ENCODE measurements around the gene VSIG8. TPM values are rescaled to one million over a fixed set of nuclear protein-coding genes. Genes with fewer than 3 reads are reported as not detected.

Gene VSIG8
- total and polyA plus RNA-seq, 8 donors, result 0.30 to 2.5 TPM; not detected in 6

DNA sequence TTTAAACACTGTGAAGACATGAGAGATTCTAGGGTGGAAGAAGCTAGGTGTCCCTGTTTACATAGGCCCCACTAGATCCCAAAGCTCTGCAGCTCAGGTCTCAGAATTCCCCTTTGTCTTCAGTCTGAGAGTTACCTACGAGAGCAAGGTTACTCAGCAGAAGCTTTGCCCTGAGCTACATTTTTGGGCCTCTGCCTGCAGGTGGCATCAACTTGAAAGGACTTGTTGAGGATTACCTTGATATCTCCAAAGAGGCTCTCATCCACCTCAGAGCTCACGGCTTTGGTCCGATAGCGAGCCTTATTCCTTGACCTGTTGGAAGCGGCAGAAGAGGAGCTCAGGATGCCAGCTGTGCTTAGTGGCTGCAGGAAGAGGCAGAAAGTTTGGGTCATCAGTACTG, 30.5 kb upstream of the VSIG8 start:
- Histone ChIP-seq H3K27me3 (no peaks in the 10 kb centered on the region), H3K4me1 (peaks cover 14 to 48% (median 18%) of the 10 kb centered on the region in 4 donors), H3K9me3 (no peaks in the 10 kb centered on the region), H3K36me3 (no peaks in the 10 kb centered on the region), H3K4me3 (no peak overlapping the region), H3K27ac (no peak overlapping the region)
- intact Hi-C loops (cut with DNase I; ENCODE audit: low total_unique reads), result loop anchor here (5.0 kb wide), 1 partner anchor 96 kb away; no protein-coding TSS in a partner anchor
- WGBS, 5 donors, result 69 to 86% (median 71%) methylated on average over 5 of the region's 5 CpGs
- no peak for TF ChIP-seq POLR2AphosphoS5 (IDR thresholded peaks at IDR 0.05)
- DNase-seq, result no peak

DNA sequence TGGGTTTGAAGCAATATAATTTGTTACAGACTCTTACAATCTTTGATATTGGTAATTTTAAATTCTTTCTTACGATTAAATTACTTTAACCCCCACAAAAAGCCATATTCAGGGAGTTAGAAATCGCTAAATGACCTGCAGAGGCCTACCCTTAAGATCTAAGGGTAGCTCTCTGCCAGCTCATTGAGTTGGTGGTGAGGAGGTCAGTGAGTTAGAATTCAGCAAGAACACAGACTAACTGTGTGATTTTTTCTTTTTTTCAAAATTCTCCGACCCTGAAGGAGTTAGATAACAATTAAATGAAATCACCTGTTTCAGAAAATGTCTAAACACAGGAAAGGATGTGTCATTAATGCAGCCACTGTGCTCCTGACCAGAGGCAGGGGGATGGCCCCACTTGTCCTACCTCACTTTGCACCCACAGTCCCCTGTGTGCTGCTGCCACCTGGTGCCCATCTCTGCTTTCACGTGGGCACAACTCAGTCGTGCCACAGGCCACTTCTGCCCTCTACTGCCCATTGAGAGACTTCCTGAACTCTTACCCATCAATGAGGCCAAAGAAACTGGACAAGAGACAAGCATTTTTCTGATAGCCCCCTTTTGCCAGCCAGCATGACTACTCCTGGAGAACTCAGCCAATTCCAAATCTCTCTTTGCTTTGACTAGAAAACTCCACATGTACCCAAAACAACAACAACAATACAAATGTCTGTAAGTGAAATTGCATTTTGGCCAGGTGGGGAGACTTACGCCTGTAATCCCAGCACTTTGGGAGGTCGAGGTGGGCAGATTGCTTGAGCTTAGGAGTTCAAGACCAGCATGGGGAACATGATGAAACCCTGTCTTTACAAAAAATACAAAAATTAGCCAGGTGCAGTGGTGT, 29.1 kb upstream of the VSIG8 start:
- peak; percentile 87 to 95 for DNase-seq
- H3K27me3 ChIP-seq, result no peaks in the 10 kb centered on the region
- WGBS, 5 donors, result 42 to 48% (median 43%) methylated on average over 7 of the region's 7 CpGs
- H3K36me3 ChIP-seq, result no peaks in the 10 kb centered on the region
- no peak overlapping the region for H3K4me3 ChIP-seq
- H3K27ac ChIP-seq, result no peak overlapping the region
- H3K4me1 ChIP-seq, result peaks cover 13 to 41% (median 14%) of the 10 kb centered on the region in 4 donors
- no peak for TF ChIP-seq EP300 (IDR thresholded peaks at IDR 0.05)
- TF ChIP-seq POLR2A (IDR thresholded peaks at IDR 0.05), result no peak
- peak in 6 of 7 experiments; percentile 85 to 100 (median 92) for TF ChIP-seq CTCF (IDR thresholded peaks at IDR 0.05)
- TF ChIP-seq POLR2AphosphoS5 (IDR thresholded peaks at IDR 0.05), result peak in 2 of 3 donors; percentile 49 to 73
- intact Hi-C loops (cut with DNase I; ENCODE audit: low total_unique reads), result loop anchor here (5.0 kb wide), 1 partner anchor 94 kb away; no protein-coding TSS in a partner anchor
- no peaks in the 10 kb centered on the region for H3K9me3 ChIP-seq

- Histone ChIP-seq H3K27ac (peak overlapping the region; percentile 7 to 75 (median 46)), H3K4me3 (no peak overlapping the region), H3K9me3 (no peaks in the 10 kb centered on the region), H3K36me3 (no peaks in the 10 kb centered on the region), H3K27me3 (no peaks in the 10 kb centered on the region), H3K4me1 (peaks cover 2 to 36% (median 8%) of the 10 kb centered on the region in 4 donors)
- WGBS, 5 donors, result 82 to 87% (median 83%) methylated on average over 8 of the region's 8 CpGs
- TF ChIP-seq EP300 (IDR thresholded peaks at IDR 0.05) (no peak), POLR2A (IDR thresholded peaks at IDR 0.05) (no peak), CTCF (IDR thresholded peaks at IDR 0.05) (no peak), POLR2AphosphoS5 (IDR thresholded peaks at IDR 0.05) (no peak)
- DNase-seq, result no peak
- intact Hi-C loops (cut with DNase I; ENCODE audit: low total_unique reads), result loop anchor here (5.0 kb wide), 1 partner anchor 93 kb away; no protein-coding TSS in a partner anchor
Measured at GRCh38 chr1:159890390-159890789, 27.9 kb upstream of the VSIG8 start.

GRCh38 chr1:159889821-159890252, 27.4 kb upstream of the VSIG8 start:
- H3K27ac ChIP-seq, result peak overlapping the region in 4 of 5 donors; percentile 46 to 75 (median 50)
- peak in 1 of 2 donors; percentile 81 for DNase-seq
- 22 to 64% (median 38%) methylated on average over 2 of the region's 2 CpGs for WGBS, 5 donors
- no peaks in the 10 kb centered on the region for H3K36me3 ChIP-seq
- TF ChIP-seq CTCF (IDR thresholded peaks at IDR 0.05), result no peak
- TF ChIP-seq POLR2AphosphoS5 (IDR thresholded peaks at IDR 0.05), result peak; percentile 13 to 51 (median 24)
- TF ChIP-seq EP300 (IDR thresholded peaks at IDR 0.05), result no peak
- no peak for TF ChIP-seq POLR2A (IDR thresholded peaks at IDR 0.05)
- H3K4me1 ChIP-seq, result peaks cover 0 to 36% (median 8%) of the 10 kb centered on the region in 4 donors
- no peaks in the 10 kb centered on the region for H3K9me3 ChIP-seq
- intact Hi-C loops (cut with DNase I; ENCODE audit: low total_unique reads), result loop anchor here (5.0 kb wide), 1 partner anchor 93 kb away; no protein-coding TSS in a partner anchor
- H3K4me3 ChIP-seq, result no peak overlapping the region
- no peaks in the 10 kb centered on the region for H3K27me3 ChIP-seq
